Left lung (tissue), 10 donors: ENCODE data around the gene TPST2. TPM values are rescaled to one million over a fixed set of nuclear protein-coding genes. Genes with fewer than 3 reads are reported as not detected.

Experiments
- ATAC-seq: fragments of 200-7000 bp; cut with Tn5 transposase; one replicate; pipeline ENCODE4 v1.9.1; 2020; ENCODE audit warnings: moderate library complexity
- DNase-seq, 4 donors: peaks; one replicate each; pipeline ENCODE4 v3.0.0-alpha.2; 2013 to 2020
- H3K27ac ChIP-seq, 2 donors: fragments of 200-600 bp; sonication (generic) in 1 of 2; one replicate each; pipeline versions ENCODE4 v1.5.0 to v1.8.0; 2020 to 2021
- H3K27me3 ChIP-seq, 2 donors: fragments of 200-600 bp; sonication (generic) in 1 of 2; one replicate each; pipeline versions ENCODE4 v1.5.0 to v1.8.0; 2020 to 2021
- H3K36me3 ChIP-seq, 2 donors: fragments of 200-600 bp; sonication (generic) in 1 of 2; one replicate each; pipeline versions ENCODE4 v1.5.0 to v1.8.0; 2020 to 2021
- H3K4me1 ChIP-seq, 2 donors: fragments of 200-600 bp; one replicate each; pipeline ENCODE4 v1.8.0; 2021
- H3K4me3 ChIP-seq, 2 donors: fragments of 200-600 bp; sonication (generic) in 1 of 2; one replicate each; pipeline versions ENCODE4 v1.5.0 to v1.8.0; 2020 to 2021; ENCODE audit warnings: mild to moderate bottlenecking in 1 of 2
- H3K9me3 ChIP-seq, 2 donors: fragments of 200-600 bp; sonication (generic) in 1 of 2; one replicate each; pipeline versions ENCODE4 v1.5.0 to v1.8.0; 2020 to 2021
- CTCF ChIP-seq, 2 donors: fragments of 200-600 bp; sonication (generic) in 1 of 2; IDR thresholded peaks; one replicate each; pipeline versions ENCODE4 v1.5.0 to v1.8.0; 2021; ENCODE audit warnings: antibody characterized with exemption in 2 of 2
- intact Hi-C, 2 donors: fragments of 100-400 bp; cut with DNase I; formaldehyde crosslinking; loops; one replicate each; pipeline versions ENCODE4 v1.11.2 to v1.14.2; 2022
- polyA plus RNA-seq, 6 donors: library from polyadenylated mRNA; unstranded; fragments of 120-200 nt; gene quantifications; one replicate each; pipeline ENCODE4 v1.2.1, GENCODE V29; 2013; ENCODE audit not compliant: insufficient read length in 6 of 6
- total RNA-seq, 2 donors: library from RNA; stranded (reverse); fragmentation: NEBNext Ultra II Directional; extraction: Animal tissue kit (Norgen Biotek cat#: 25700); gene quantifications; one replicate each; pipeline ENCODE4 v1.2.1, GENCODE V29; 2021
- donor health status: DM: no; HTN: yes; CAD: no.
- donor health status: DM: no; HTN: no; CAD: no.

TPST2 gene
- total and polyA plus RNA-seq, 8 donors, result 23.3 to 69.0 (median 29.0) TPM

GRCh38 chr22:26559961-26560575 is 29.9 kb downstream of the TPST2 start:
- no peak overlapping the region for H3K27ac ChIP-seq
- intact Hi-C loops, result no loop called here
- H3K9me3 ChIP-seq, result no peaks in the 10 kb centered on the region
- H3K4me3 ChIP-seq, result no peak overlapping the region
- no peaks in the 10 kb centered on the region for H3K27me3 ChIP-seq
- no peak for DNase-seq
- ATAC-seq, result no peak
- no peak for TF ChIP-seq CTCF (IDR thresholded peaks at IDR 0.05)
- H3K36me3 ChIP-seq, result peaks cover 0 to 25% of the 10 kb centered on the region in 2 donors
- H3K4me1 ChIP-seq, result peaks cover 0 to 43% of the 10 kb centered on the region in 2 donors

- DNase-seq (no peak), ATAC-seq (no peak)
- Histone ChIP-seq H3K27ac (no peak overlapping the region), H3K4me3 (no peak overlapping the region), H3K27me3 (no peaks in the 10 kb centered on the region), H3K36me3 (peaks cover 0 to 11% of the 10 kb centered on the region in 2 donors), H3K4me1 (peaks cover 0 to 45% of the 10 kb centered on the region in 2 donors), H3K9me3 (no peaks in the 10 kb centered on the region)
- no peak for TF ChIP-seq CTCF (IDR thresholded peaks at IDR 0.05)
- intact Hi-C loops, result no loop called here
These were observed 31.6 kb downstream of the TPST2 start for GRCh38 chr22:26558248-26558895.

GRCh38 chr22:26556904-26557303 is 33.0 kb downstream of the TPST2 start:
- H3K4me3 ChIP-seq, result no peak overlapping the region
- intact Hi-C loops, result no loop called here
- ATAC-seq (no peak), DNase-seq (no peak)
- peaks cover 0 to 11% of the 10 kb centered on the region in 2 donors for H3K36me3 ChIP-seq
- H3K27me3 ChIP-seq, result no peaks in the 10 kb centered on the region
- no peaks in the 10 kb centered on the region for H3K9me3 ChIP-seq
- no peak overlapping the region for H3K27ac ChIP-seq
- H3K4me1 ChIP-seq, result peaks cover 0 to 51% of the 10 kb centered on the region in 2 donors
- TF ChIP-seq CTCF (IDR thresholded peaks at IDR 0.05), result no peak

- no peak overlapping the region for H3K27ac ChIP-seq
- ATAC-seq, result no peak
- H3K36me3 ChIP-seq, result peaks cover 0 to 11% of the 10 kb centered on the region in 2 donors
- H3K27me3 ChIP-seq, result no peaks in the 10 kb centered on the region
- H3K4me1 ChIP-seq, result peaks cover 11 to 53% of the 10 kb centered on the region in 2 donors
- no peak overlapping the region for H3K4me3 ChIP-seq
- no peaks in the 10 kb centered on the region for H3K9me3 ChIP-seq
- TF ChIP-seq CTCF (IDR thresholded peaks at IDR 0.05), result no peak
- no peak for DNase-seq
- intact Hi-C loops, result no loop called here
These were observed 34.5 kb downstream of the TPST2 start for GRCh38 chr22:26555478-26555877.

GRCh38 chr22:26554956-26555355 is 35.0 kb downstream of the TPST2 start:
- Histone ChIP-seq H3K27me3 (no peaks in the 10 kb centered on the region), H3K27ac (no peak overlapping the region), H3K9me3 (no peaks in the 10 kb centered on the region), H3K36me3 (peaks cover 0 to 11% of the 10 kb centered on the region in 2 donors), H3K4me1 (peaks cover 17 to 48% of the 10 kb centered on the region in 2 donors), H3K4me3 (no peak overlapping the region)
- DNase-seq (no peak), ATAC-seq (no peak)
- intact Hi-C loops, result no loop called here
- no peak for TF ChIP-seq CTCF (IDR thresholded peaks at IDR 0.05)
